Measurements from ENCODE around the gene HPF1.
"Not testable (repeated sequence)": the region's sequence is repeated elsewhere in the genome, so short reads cannot be mapped to it uniquely, and the experiment has no call there.

Gene HPF1

DNA sequence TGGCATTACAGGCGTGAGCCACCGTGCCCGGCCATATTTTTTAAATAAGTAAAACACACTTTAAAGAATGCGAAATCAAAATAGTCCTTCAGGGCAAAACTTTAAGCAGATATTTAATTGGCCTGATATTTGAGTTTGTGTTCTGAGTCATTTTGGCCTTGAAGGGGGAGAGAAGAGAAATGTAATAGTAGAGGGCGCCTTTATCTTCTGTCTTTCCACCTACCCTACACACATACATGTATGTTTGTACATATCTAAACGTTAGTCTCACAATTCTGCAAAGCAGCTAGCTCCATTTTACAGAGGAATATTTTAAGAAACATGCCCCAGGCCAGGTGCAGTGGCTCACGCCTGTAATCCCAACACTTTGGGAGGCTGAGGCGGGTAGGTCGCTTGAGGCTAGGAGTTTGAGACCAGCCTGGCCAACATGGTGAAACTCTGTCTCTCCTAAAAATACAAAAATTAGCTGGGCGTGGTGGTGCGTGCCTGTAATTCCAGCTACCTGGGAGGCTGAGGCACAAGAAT lies 13.9 kb upstream of the HPF1 start:
- H3K4me3 ChIP-seq (ENCODE audit: low read length); H3K9ac ChIP-seq (ENCODE audit: low read depth, low read length); H3K27ac ChIP-seq (ENCODE audit: low read length); H3K4me1 ChIP-seq (ENCODE audit: insufficient read depth, low read length); H3K36me3 ChIP-seq (ENCODE audit: insufficient read depth, low read depth, low read length); H3K27me3 ChIP-seq (ENCODE audit: insufficient read depth, low read length); H3K9me3 ChIP-seq (ENCODE audit: insufficient read depth, low read depth, low read length): not testable (repeated sequence)

GRCh38 chr4:169770416-169770815 lies 12.7 kb upstream of the HPF1 start:
- no peak overlapping the region for H3K4me3 ChIP-seq (ENCODE audit: low read length)
- no peaks in the 10 kb centered on the region; the same call in 1 of the 2 replicates for H3K27me3 ChIP-seq (ENCODE audit: insufficient read depth, low read length)
- no peak overlapping the region for H3K27ac ChIP-seq (ENCODE audit: low read length)
- no peaks in the 10 kb centered on the region for H3K9me3 ChIP-seq (ENCODE audit: insufficient read depth, low read depth, low read length)
- H3K9ac ChIP-seq (ENCODE audit: low read depth, low read length) = no peak overlapping the region
- H3K36me3 ChIP-seq (ENCODE audit: insufficient read depth, low read depth, low read length) = no peaks in the 10 kb centered on the region
- H3K4me1 ChIP-seq (ENCODE audit: insufficient read depth, low read length) = no peaks in the 10 kb centered on the region

- Histone ChIP-seq H3K9ac (ENCODE audit: low read depth, low read length) (no peak overlapping the region), H3K4me3 (ENCODE audit: low read length) (no peak overlapping the region), H3K9me3 (ENCODE audit: insufficient read depth, low read depth, low read length) (no peaks in the 10 kb centered on the region), H3K36me3 (ENCODE audit: insufficient read depth, low read depth, low read length) (no peaks in the 10 kb centered on the region), H3K27ac (ENCODE audit: low read length) (no peak overlapping the region), H3K4me1 (ENCODE audit: insufficient read depth, low read length) (no peaks in the 10 kb centered on the region), H3K27me3 (ENCODE audit: insufficient read depth, low read length) (no peaks in the 10 kb centered on the region)
These were observed 10.6 kb upstream of the HPF1 start for GRCh38 chr4:169768385-169768784.

DNA sequence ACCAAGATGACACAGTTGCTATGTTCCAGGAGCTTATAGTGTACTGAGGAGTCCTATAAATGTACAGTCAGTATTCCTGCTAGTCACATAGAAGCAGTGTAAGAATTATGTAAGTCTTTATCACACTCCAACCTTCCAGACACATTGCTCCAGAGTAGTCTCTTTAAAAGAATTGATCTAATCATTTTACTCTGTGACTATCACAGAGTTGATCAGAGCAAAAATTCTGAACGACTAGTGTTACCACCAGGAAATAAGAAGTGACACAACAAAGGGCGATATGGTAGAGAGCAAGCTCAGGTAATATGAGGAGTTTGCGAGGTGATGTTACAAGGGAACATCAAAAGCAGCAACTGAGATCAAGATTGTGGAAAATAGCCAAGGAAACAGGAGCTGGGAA lies 9.0 kb upstream of the HPF1 start:
- Histone ChIP-seq H3K27ac (ENCODE audit: low read length) (no peak overlapping the region), H3K36me3 (ENCODE audit: insufficient read depth, low read depth, low read length) (no peaks in the 10 kb centered on the region), H3K9me3 (ENCODE audit: insufficient read depth, low read depth, low read length) (no peaks in the 10 kb centered on the region), H3K9ac (ENCODE audit: low read depth, low read length) (no peak overlapping the region), H3K4me3 (ENCODE audit: low read length) (no peak overlapping the region), H3K4me1 (ENCODE audit: insufficient read depth, low read length) (no peaks in the 10 kb centered on the region), H3K27me3 (ENCODE audit: insufficient read depth, low read length) (no peaks in the 10 kb centered on the region)

GRCh38 chr4:169765835-169766234 lies 8.1 kb upstream of the HPF1 start:
- H3K9me3 ChIP-seq (ENCODE audit: insufficient read depth, low read depth, low read length) = no peaks in the 10 kb centered on the region
- H3K4me1 ChIP-seq (ENCODE audit: insufficient read depth, low read length) = no peaks in the 10 kb centered on the region
- no peak overlapping the region for H3K4me3 ChIP-seq (ENCODE audit: low read length)
- no peaks in the 10 kb centered on the region for H3K36me3 ChIP-seq (ENCODE audit: insufficient read depth, low read depth, low read length)
- H3K27ac ChIP-seq (ENCODE audit: low read length) = no peak overlapping the region
- no peak overlapping the region for H3K9ac ChIP-seq (ENCODE audit: low read depth, low read length)
- H3K27me3 ChIP-seq (ENCODE audit: insufficient read depth, low read length) = no peaks in the 10 kb centered on the region

- no peak overlapping the region for H3K27ac ChIP-seq (ENCODE audit: low read length)
- no peaks in the 10 kb centered on the region for H3K36me3 ChIP-seq (ENCODE audit: insufficient read depth, low read depth, low read length)
- no peak overlapping the region for H3K9ac ChIP-seq (ENCODE audit: low read depth, low read length)
- H3K27me3 ChIP-seq (ENCODE audit: insufficient read depth, low read length) = peaks cover 3% of the 10 kb centered on the region; the same call in 1 of the 2 replicates
- H3K4me3 ChIP-seq (ENCODE audit: low read length) = no peak overlapping the region
- no peaks in the 10 kb centered on the region for H3K9me3 ChIP-seq (ENCODE audit: insufficient read depth, low read depth, low read length)
- H3K4me1 ChIP-seq (ENCODE audit: insufficient read depth, low read length) = peaks cover 4% of the 10 kb centered on the region; the same call in 1 of the 2 replicates
These were observed 4.1 kb upstream of the HPF1 start for GRCh38 chr4:169761846-169762245.

DNA sequence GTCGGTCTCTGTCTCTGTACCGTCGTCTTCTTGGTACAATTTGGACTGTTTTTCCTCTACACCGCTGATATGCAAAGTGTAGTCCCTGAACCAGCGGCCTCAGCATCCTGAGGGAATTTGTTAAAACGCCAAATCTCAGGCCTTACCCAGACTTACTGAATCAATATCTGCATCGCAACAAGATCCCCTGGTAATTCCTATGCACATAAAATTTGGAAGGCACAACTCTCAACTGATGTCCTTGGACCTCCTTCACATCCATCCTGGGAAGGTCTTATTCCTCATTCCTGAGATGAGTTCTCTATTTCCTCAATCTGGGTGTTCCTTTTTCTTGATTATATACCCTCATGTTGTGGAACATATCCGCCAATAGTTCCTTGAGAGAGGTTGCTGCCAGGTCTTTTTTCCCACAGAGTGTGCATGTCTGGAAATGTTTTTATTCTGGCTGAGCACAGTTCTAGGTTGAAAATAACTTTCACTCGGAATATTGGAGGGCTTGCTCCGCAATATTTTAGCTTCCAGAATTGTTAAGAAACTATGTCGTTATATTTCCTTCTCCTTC lies 738 bp upstream of the HPF1 start:
- no peaks in the 10 kb centered on the region for H3K36me3 ChIP-seq (ENCODE audit: insufficient read depth, low read depth, low read length)
- H3K9ac ChIP-seq (ENCODE audit: low read depth, low read length) = no peak overlapping the region
- H3K27ac ChIP-seq (ENCODE audit: low read length) = no peak overlapping the region
- H3K27me3 ChIP-seq (ENCODE audit: insufficient read depth, low read length) = peaks cover 3% of the 10 kb centered on the region; the same call in 1 of the 2 replicates
- peaks cover 16% of the 10 kb centered on the region; the same call in 1 of the 2 replicates for H3K4me1 ChIP-seq (ENCODE audit: insufficient read depth, low read length)
- no peaks in the 10 kb centered on the region for H3K9me3 ChIP-seq (ENCODE audit: insufficient read depth, low read depth, low read length)
- no peak overlapping the region for H3K4me3 ChIP-seq (ENCODE audit: low read length)

DNA sequence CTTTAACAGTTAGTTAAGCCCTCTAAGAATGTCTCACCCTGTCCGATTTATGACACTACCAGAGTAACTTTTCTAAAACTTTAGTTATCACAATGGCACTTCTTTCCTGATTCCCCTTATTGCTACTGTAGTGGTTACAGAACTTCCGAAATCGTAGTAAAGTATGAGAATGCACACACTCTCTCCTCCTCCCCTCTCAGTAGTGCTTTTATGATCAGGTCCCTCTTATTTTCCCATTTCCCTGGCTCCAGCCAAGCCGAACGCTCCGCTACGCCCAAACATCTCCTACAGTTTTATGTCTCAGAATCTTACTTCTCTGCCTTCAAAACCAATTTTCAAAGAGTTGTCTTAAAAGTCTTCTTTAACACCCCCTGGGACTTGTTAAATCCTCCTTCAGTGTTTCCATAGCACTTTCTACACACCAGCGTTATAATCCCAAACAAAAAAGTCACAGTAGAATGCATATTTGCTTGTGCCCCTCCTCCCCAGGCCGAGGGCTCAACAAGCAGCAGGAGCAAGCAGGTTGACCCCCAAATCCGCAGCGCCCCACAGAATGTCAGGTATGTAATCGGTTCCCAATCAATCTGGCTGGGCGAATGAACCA lies 671 bp downstream of the HPF1 start:
- Histone ChIP-seq H3K4me3 (ENCODE audit: low read length) (peak overlapping the region; percentile 94), H3K27ac (ENCODE audit: low read length) (peak overlapping the region; percentile 44), H3K9me3 (ENCODE audit: insufficient read depth, low read depth, low read length) (no peaks in the 10 kb centered on the region), H3K9ac (ENCODE audit: low read depth, low read length) (peak overlapping the region; percentile 92), H3K36me3 (ENCODE audit: insufficient read depth, low read depth, low read length) (peaks cover 7% of the 10 kb centered on the region), H3K27me3 (ENCODE audit: insufficient read depth, low read length) (peaks cover 3% of the 10 kb centered on the region; the same call in 1 of the 2 replicates), H3K4me1 (ENCODE audit: insufficient read depth, low read length) (peaks cover 16% of the 10 kb centered on the region; the same call in 1 of the 2 replicates)

GRCh38 chr4:169745291-169745690 lies 12.5 kb downstream of the HPF1 start:
- Histone ChIP-seq H3K4me3 (ENCODE audit: low read length) (no peak overlapping the region), H3K36me3 (ENCODE audit: insufficient read depth, low read depth, low read length) (peaks cover 49% of the 10 kb centered on the region), H3K27me3 (ENCODE audit: insufficient read depth, low read length) (no peaks in the 10 kb centered on the region), H3K9me3 (ENCODE audit: insufficient read depth, low read depth, low read length) (no peaks in the 10 kb centered on the region), H3K27ac (ENCODE audit: low read length) (no peak overlapping the region), H3K9ac (ENCODE audit: low read depth, low read length) (no peak overlapping the region), H3K4me1 (ENCODE audit: insufficient read depth, low read length) (no peaks in the 10 kb centered on the region)

DNA sequence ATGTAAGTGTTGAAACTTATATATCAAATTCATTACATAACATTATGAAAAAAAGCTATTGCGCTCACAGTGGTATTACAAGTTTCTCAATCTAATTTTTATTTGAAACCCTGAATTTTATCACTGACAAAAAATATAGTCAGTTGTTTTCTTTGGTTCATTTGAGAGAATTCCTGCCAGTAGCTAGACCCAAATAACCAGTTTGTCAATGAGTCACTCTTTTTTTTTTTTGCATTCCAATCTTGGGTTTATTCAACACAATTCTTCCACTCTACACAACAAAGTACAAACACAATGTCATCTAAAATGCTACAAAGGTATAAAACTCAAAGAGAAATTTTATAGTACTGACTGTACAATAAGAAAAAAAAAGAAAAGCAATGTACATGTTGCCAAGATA lies 13.1 kb downstream of the HPF1 start:
- H3K36me3 ChIP-seq (ENCODE audit: insufficient read depth, low read depth, low read length) = peaks cover 46% of the 10 kb centered on the region
- H3K4me1 ChIP-seq (ENCODE audit: insufficient read depth, low read length) = no peaks in the 10 kb centered on the region
- H3K27ac ChIP-seq (ENCODE audit: low read length) = no peak overlapping the region
- H3K9ac ChIP-seq (ENCODE audit: low read depth, low read length) = no peak overlapping the region
- no peaks in the 10 kb centered on the region for H3K9me3 ChIP-seq (ENCODE audit: insufficient read depth, low read depth, low read length)
- H3K27me3 ChIP-seq (ENCODE audit: insufficient read depth, low read length) = no peaks in the 10 kb centered on the region
- H3K4me3 ChIP-seq (ENCODE audit: low read length) = no peak overlapping the region

DNA sequence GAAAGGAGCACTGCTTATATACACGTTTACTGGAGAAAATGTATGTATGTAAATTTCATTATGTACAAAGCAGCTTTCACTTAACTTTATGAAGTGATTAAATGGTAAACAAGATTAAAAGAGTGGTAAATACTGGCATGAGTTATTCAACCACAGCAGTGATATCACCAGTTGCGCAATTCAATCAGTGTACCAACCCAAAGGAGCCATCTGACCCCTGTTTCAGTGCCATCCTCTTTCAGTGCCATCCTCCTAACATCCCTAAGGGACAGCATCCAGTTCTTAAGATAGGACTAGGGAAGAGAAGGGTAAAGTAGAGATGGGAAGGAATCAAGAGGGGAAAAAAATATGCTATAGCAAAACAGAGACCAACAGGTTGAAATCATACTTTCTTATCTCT lies 16.2 kb downstream of the HPF1 start:
- Histone ChIP-seq H3K9me3 (ENCODE audit: insufficient read depth, low read depth, low read length) (no peaks in the 10 kb centered on the region), H3K4me3 (ENCODE audit: low read length) (no peak overlapping the region)

GRCh38 chr4:169738604-169739003 lies 19.1 kb downstream of the HPF1 start:
- H3K27ac ChIP-seq (ENCODE audit: low read length); H3K27me3 ChIP-seq (ENCODE audit: insufficient read depth, low read length); H3K4me3 ChIP-seq (ENCODE audit: low read length); H3K4me1 ChIP-seq (ENCODE audit: insufficient read depth, low read length); H3K9ac ChIP-seq (ENCODE audit: low read depth, low read length); H3K9me3 ChIP-seq (ENCODE audit: insufficient read depth, low read depth, low read length): not testable (repeated sequence)
- peaks cover 58% of the 10 kb centered on the region for H3K36me3 ChIP-seq (ENCODE audit: insufficient read depth, low read depth, low read length)

More for the DNA sequence above, 16.2 kb downstream of the HPF1 start:
- Histone ChIP-seq H3K4me1 (ENCODE audit: insufficient read depth, low read length) (no peaks in the 10 kb centered on the region), H3K9ac (ENCODE audit: low read depth, low read length) (no peak overlapping the region), H3K36me3 (ENCODE audit: insufficient read depth, low read depth, low read length) (peaks cover 47% of the 10 kb centered on the region), H3K27ac (ENCODE audit: low read length) (no peak overlapping the region), H3K27me3 (ENCODE audit: insufficient read depth, low read length) (no peaks in the 10 kb centered on the region)

Data from iPS-20b (cell line).